Astrocyte (in vitro differentiated cells and primary cell): ENCODE data around the gene EFNB3. TPM values are rescaled to one million over a fixed set of nuclear protein-coding genes. Genes with fewer than 3 reads are reported as not detected.

Experiments
- DNase-seq: peaks from one replicate; pipeline ENCODE4 v3.0.0-alpha.2; 2010; ENCODE audit warnings: low read depth
- FAIRE-seq: peaks from 2 replicates; lab custom pipeline; 2011; peaks lifted over from hg19 to GRCh38; lab: Jason Lieb, UNC
- H2AFZ ChIP-seq: 2 replicates; pipeline ENCODE4 v1.6.0; 2012; ENCODE audit warnings: low read depth, low read length, inconsistent platforms
- H3K27ac ChIP-seq: 2 replicates; pipeline ENCODE4 v1.5.1; 2011; ENCODE audit warnings: low read depth, low read length, inconsistent platforms
- H3K27me3 ChIP-seq: 2 replicates; pipeline ENCODE4 v1.6.0; 2011; ENCODE audit warnings: low read length, inconsistent platforms; ENCODE audit not compliant: insufficient read depth
- H3K36me3 ChIP-seq: 2 replicates; pipeline ENCODE4 v1.5.1; 2011; ENCODE audit warnings: low read length, inconsistent platforms; ENCODE audit not compliant: insufficient read depth
- H3K4me1 ChIP-seq: 2 replicates; pipeline ENCODE4 v1.5.1; 2011; ENCODE audit warnings: low read length, inconsistent platforms; ENCODE audit not compliant: insufficient read depth
- H3K4me2 ChIP-seq: 2 replicates; pipeline ENCODE4 v1.6.0; 2012; ENCODE audit warnings: low read length, inconsistent platforms
- H3K4me3 ChIP-seq: 2 replicates; pipeline ENCODE4 v1.5.1; 2011; ENCODE audit warnings: low read depth, mild to moderate bottlenecking, low read length, inconsistent platforms; ENCODE audit not compliant: insufficient read depth
- H3K79me2 ChIP-seq: 2 replicates; pipeline ENCODE4 v1.6.0; 2012; ENCODE audit warnings: mild to moderate bottlenecking, low read length, inconsistent platforms; ENCODE audit not compliant: insufficient read depth
- H3K9ac ChIP-seq: 2 replicates; pipeline ENCODE4 v1.6.0; 2012; ENCODE audit warnings: mild to moderate bottlenecking, low read length, inconsistent platforms
- H3K9me3 ChIP-seq: 2 replicates; pipeline ENCODE4 v1.5.1; 2012; ENCODE audit warnings: low read depth, mild to moderate bottlenecking, low read length, inconsistent platforms; ENCODE audit not compliant: insufficient read depth
- H4K20me1 ChIP-seq: 2 replicates; pipeline ENCODE4 v1.6.0; 2012; ENCODE audit warnings: low read length, inconsistent platforms; ENCODE audit not compliant: insufficient read depth
- H3K27ac Mint-ChIP-seq: one replicate; pipeline ENCODE4 v1.8.0; 2021; ENCODE audit warnings: mild to moderate bottlenecking, mixed read lengths; ENCODE audit not compliant: unreplicated experiment
- H3K27me3 Mint-ChIP-seq: one replicate; pipeline ENCODE4 v1.8.0; 2021; ENCODE audit warnings: low read depth, mixed read lengths; ENCODE audit not compliant: unreplicated experiment
- H3K36me3 Mint-ChIP-seq: one replicate; pipeline ENCODE4 v1.8.0; 2021; ENCODE audit warnings: low read depth, mixed read lengths; ENCODE audit not compliant: unreplicated experiment
- H3K4me1 Mint-ChIP-seq: one replicate; pipeline ENCODE4 v1.8.0; 2021; ENCODE audit warnings: low read depth, mixed read lengths; ENCODE audit not compliant: unreplicated experiment
- H3K4me3 Mint-ChIP-seq: one replicate; pipeline ENCODE4 v1.8.0; 2021; ENCODE audit warnings: mild to moderate bottlenecking, moderate library complexity, mixed read lengths; ENCODE audit not compliant: unreplicated experiment
- H3K9me3 Mint-ChIP-seq: one replicate; pipeline ENCODE4 v1.8.0; 2021; ENCODE audit warnings: mild to moderate bottlenecking, mixed read lengths; ENCODE audit not compliant: unreplicated experiment
- EZH2 ChIP-seq: IDR thresholded peaks from 2 replicates; pipeline ENCODE4 v1.6.1; 2012; ENCODE audit warnings: mild to moderate bottlenecking, low read length, inconsistent platforms; ENCODE audit not compliant: insufficient read depth
- total RNA-seq: library from RNA; stranded (reverse); gene quantifications from 2 replicates; pipeline ENCODE4 v1.2.1, GENCODE V29; 2021
- TF ChIP-seq, protein P1 (sequence below): IDR thresholded peaks from 2 replicates; pipeline ENCODE4 v1.5.1; 2011; ENCODE audit warnings: low read depth, mild to moderate bottlenecking, inconsistent platforms, low read length, moderate library complexity; ENCODE audit not compliant: insufficient read depth

The EFNB3 gene
- total RNA-seq, 1 donor from 2014 or later: 7.0 TPM

DNA sequence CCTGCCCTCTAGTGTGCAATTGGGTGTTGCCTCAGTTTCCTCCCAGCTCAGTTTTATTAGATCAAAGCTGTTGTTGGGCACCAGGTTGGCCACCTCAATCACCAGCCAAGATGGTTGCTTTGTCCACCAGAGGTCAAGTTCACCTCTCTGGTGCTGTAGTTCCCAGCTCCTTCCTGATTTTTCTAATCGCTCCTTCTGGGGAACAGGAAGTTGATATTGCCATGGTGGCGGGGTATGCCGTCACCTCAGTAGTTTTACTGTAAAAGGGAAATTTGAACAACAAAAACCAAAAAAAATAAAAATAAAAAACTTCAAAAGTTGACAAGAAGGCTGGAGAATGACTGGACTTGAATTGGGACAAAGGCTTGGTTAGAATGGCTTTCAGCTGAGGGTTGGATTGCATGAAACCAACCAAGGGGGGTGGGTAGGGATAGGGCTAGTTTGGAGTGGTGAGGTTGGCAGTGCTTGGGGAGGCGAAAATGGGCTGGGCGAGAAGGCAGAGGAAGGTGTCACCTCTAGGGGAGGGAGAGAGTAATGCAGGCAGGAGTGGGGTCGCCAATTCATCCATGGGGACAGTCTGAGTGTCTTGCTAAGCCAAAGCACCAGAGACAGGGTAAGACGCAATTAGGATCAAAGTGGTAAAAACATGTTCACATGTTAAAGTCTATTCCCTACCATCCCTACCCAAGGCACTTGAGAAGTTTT is 6.2 kb downstream of the EFNB3 start:
- Mint-ChIP-seq H3K4me1 (peaks cover 1% of the 10 kb centered on the region), H3K27ac (peak overlapping the region; percentile 13), H3K27me3 (peaks cover 22% of the 10 kb centered on the region), H3K36me3 (peaks cover 5% of the 10 kb centered on the region), H3K4me3 (peak overlapping the region; percentile 12), H3K9me3 (no peaks in the 10 kb centered on the region)
- Histone ChIP-seq H3K4me3 (no peak overlapping the region), H3K9me3 (no peaks in the 10 kb centered on the region), H4K20me1 (no peaks in the 10 kb centered on the region), H3K79me2 (no peaks in the 10 kb centered on the region), H2AFZ (no peak overlapping the region), H3K9ac (no peak overlapping the region), H3K27me3 (peaks cover 32% of the 10 kb centered on the region), H3K27ac (no peak overlapping the region), H3K36me3 (no peaks in the 10 kb centered on the region), H3K4me2 (no peak overlapping the region), H3K4me1 (peaks cover 5% of the 10 kb centered on the region)
- TF ChIP-seq, protein P1, sequence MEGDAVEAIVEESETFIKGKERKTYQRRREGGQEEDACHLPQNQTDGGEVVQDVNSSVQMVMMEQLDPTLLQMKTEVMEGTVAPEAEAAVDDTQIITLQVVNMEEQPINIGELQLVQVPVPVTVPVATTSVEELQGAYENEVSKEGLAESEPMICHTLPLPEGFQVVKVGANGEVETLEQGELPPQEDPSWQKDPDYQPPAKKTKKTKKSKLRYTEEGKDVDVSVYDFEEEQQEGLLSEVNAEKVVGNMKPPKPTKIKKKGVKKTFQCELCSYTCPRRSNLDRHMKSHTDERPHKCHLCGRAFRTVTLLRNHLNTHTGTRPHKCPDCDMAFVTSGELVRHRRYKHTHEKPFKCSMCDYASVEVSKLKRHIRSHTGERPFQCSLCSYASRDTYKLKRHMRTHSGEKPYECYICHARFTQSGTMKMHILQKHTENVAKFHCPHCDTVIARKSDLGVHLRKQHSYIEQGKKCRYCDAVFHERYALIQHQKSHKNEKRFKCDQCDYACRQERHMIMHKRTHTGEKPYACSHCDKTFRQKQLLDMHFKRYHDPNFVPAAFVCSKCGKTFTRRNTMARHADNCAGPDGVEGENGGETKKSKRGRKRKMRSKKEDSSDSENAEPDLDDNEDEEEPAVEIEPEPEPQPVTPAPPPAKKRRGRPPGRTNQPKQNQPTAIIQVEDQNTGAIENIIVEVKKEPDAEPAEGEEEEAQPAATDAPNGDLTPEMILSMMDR: no peak
- no peak for TF ChIP-seq EZH2
- FAIRE-seq (no peak), DNase-seq (no peak)

DNA sequence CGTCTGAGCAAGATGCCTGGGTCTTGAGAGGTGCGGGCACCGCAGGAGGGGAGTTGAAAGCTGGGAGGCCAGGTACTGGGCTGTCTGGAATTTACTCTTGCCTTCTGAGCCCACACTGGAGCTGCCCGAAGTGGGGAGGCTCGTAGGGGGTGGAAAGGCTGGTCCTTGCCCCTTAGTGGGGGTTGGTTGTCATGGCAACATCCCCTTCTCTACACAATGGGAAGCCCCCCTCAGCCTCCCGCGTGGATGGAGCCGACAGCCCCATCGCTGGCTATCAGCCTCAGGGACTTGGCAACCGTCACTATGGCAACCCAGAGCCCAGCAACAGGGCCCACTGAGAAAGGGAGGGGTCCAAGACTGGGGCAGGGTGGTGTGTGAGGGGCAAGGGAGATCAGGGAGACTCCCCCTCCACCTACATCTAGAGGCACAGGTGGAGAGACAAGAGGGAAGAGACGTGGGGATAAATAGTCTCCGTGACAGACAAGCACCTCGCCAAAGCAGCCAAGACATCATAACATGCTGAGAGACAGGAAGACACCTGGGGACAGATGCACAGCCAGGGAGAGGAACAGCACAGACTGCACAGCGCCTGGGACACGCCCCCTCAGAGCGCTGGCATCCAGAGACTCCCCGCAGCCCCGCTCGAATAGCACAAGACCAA is 7.2 kb downstream of the EFNB3 start:
- no peak overlapping the region for H3K27ac ChIP-seq
- TF ChIP-seq, protein P1: no peak
- TF ChIP-seq EZH2: no peak

DNA sequence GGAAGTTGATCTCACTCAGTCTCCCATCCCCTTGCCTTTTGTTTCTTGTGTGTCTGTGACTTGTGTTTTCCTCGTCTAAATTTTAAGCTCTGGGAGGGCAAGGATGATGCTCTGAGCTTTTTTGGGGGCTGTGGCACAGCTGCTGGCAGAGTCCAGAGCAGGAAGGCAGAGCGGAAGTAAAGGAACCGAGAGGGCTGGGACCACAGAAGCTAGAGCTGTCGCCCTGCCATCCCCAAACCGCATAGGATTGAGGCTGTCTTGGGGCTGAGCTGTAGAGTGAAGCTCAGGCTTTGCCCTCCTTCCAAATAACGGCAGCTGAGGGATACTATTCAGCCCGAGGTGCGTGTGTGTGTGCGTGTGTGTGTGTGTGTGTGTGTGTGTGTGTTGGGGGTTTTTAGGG is 8.8 kb downstream of the EFNB3 start:
- peaks cover 23% of the 10 kb centered on the region for H3K27me3 Mint-ChIP-seq
- Histone ChIP-seq H3K4me3 (no peak overlapping the region), H3K27ac (no peak overlapping the region), H3K4me2 (no peak overlapping the region), H3K4me1 (peaks cover 13% of the 10 kb centered on the region), H4K20me1 (no peaks in the 10 kb centered on the region), H3K9ac (no peak overlapping the region), H3K27me3 (peaks cover 33% of the 10 kb centered on the region), H3K36me3 (no peaks in the 10 kb centered on the region), H3K9me3 (no peaks in the 10 kb centered on the region), H2AFZ (no peak overlapping the region), H3K79me2 (no peaks in the 10 kb centered on the region)
- H3K9me3 Mint-ChIP-seq: no peaks in the 10 kb centered on the region
- no peak overlapping the region for H3K27ac Mint-ChIP-seq
- no peak overlapping the region for H3K4me3 Mint-ChIP-seq
- no peaks in the 10 kb centered on the region for H3K4me1 Mint-ChIP-seq
- FAIRE-seq (no peak), DNase-seq (no peak)
- no peak for TF ChIP-seq EZH2
- TF ChIP-seq, protein P1: no peak
- peaks cover 5% of the 10 kb centered on the region for H3K36me3 Mint-ChIP-seq

More for the DNA sequence above, 7.2 kb downstream of the EFNB3 start:
- Histone ChIP-seq H3K9ac (no peak overlapping the region), H4K20me1 (no peaks in the 10 kb centered on the region), H3K9me3 (no peaks in the 10 kb centered on the region), H3K27me3 (peaks cover 26% of the 10 kb centered on the region), H3K79me2 (no peaks in the 10 kb centered on the region), H2AFZ (no peak overlapping the region), H3K4me2 (no peak overlapping the region), H3K36me3 (no peaks in the 10 kb centered on the region), H3K4me3 (no peak overlapping the region), H3K4me1 (peaks cover 13% of the 10 kb centered on the region)
- Mint-ChIP-seq H3K36me3 (peaks cover 5% of the 10 kb centered on the region), H3K9me3 (no peaks in the 10 kb centered on the region), H3K4me1 (no peaks in the 10 kb centered on the region), H3K27me3 (peaks cover 17% of the 10 kb centered on the region), H3K27ac (no peak overlapping the region), H3K4me3 (no peak overlapping the region)
- no peak for FAIRE-seq
- no peak for DNase-seq
